GM19372 (cell line): ENCODE data around the gene DCTN1.

Experiments
- ATAC-seq: cut with Tn5 transposase; IDR thresholded peaks from one replicate; pipeline ENCODE4 v1.9.1; 2021; ENCODE audit warnings: mild to moderate bottlenecking, low read depth, moderate library complexity; ENCODE audit not compliant: unreplicated experiment

DCTN1 gene

DNA sequence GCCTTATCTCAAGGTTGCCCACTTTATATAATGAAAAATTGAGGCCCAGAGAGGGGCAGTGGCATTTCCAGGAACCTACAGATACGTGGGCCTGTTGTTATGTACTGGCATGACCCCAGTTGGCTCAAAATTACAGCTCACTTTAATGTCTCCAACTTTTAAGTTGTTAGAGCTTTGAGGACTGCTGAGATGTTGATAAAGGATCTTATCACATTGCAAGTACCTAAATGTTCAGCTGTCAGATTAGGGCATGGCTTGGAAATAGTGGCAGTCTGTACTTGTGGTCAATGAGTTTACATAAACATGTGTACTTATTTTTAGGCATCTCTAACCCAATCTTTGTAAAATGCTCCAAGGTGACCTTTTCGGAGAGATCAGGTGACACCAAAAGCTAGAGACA, 51.5 kb downstream of the DCTN1 start:
- ATAC-seq: no peak

DNA sequence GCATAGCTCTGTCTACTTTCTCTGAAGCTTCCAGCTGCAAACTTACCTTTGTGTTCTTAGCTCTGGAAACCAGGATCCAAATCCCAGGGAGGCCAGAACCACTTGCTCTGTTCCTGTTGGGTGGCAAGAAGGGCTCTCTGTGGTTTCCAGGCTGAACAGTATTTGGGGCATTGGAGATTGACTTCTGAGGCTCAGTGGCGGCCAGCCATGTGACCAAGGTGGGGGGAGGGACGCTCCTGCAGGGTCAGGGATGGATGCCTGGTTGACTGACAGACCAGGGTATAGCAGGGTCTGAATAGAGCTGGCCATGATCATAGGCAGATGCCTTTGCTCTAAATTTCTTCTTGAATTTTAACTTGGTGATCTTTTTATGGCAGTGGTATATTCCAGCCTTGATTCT, 52.0 kb downstream of the DCTN1 start:
- ATAC-seq: no peak

DNA sequence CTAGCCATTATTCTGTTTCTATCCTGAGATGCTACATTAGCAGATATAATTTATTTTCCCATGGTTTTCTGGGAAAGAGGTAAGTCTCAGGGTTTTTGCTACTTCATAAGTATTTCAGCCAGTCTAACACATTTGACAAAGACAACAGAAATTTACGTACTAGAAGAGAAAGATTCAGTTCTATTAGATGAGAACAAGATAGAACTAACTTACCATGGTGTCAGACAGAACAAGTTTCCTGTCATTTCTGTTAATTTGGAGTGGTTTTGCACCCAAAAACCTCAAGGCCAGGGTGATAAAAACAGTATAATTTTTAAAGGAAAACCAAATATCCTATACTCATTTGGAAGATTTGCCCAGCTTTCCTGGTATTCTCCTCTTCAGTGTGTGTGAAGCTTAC, 52.5 kb downstream of the DCTN1 start:
- no peak for ATAC-seq

DNA sequence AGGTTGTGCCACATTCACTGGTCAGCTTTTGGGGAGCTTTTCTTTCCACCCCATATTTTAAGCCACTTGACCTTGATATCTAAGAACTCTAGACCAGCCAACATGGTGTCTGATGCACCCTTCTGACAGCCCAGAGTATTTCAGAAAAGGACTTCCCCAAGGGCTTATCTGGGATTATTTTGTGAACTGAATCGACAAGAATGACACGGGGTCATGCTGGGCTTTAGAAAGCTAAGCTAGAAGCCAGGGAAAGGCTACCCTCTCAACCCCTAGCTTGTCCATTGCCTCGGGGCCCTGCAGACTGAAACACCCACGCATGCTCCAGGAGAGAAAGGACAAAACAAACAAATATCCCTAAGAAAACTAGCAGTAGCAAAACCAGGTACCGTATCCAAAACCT, 52.9 kb downstream of the DCTN1 start:
- no peak for ATAC-seq

DNA sequence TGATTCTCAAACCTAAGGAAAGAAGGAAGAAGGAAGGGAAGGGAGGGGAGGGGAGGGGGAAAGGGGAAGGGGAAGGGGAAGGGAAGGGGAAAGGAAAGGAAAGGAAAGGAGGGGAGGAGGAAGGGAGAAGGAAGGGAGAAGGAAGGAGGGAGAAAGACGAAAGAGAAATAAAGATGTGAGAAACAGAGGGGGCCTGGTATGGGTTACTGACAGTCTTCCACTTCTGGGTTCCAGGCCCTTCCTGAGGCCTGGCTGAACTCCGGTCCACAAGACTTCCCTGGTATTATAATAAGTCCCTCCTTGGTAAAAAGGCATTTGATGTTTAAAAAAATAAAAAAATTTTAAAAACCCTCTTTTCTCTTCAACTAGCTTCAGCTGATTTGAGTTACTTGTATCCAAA, 54.3 kb downstream of the DCTN1 start:
- no peak for ATAC-seq

DNA sequence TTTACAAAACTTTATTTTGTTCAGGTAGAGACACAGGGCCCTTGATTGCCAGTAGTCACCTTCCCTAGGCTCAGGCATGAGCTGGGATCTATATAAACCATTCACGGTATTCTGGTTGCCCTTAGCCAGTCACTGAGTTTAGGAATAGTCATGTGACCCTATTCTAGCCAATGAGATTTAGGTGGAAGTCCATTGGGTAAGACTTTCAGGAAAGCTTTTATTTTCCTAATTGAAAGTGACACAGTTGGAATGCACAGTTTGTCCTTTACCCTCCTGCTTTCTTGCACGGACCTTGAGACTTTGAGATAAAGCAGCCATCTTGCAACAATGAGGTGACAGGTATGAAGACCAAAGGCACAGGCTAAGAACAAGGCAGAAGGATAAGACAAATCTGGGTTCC, 58.4 kb downstream of the DCTN1 start:
- ATAC-seq: no peak

DNA sequence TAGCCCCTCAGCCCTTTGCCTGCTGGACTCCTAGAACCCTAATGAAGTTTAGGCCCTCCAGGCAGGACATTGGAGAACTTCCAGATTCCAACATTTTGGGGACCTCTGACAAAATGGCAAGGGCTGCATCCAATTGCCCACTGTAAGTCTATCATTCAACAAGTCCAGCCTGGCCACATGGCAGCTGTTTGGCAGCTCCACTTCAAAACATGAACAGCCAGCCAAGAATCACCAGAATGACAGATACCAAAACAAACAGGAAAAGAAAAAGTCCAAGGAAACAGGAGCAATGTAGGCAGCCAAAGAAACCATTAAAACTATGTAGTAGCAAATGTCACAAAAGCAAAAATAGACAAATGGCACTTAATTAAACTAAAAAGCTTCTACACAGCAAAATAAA, 62.4 kb downstream of the DCTN1 start:
- no peak for ATAC-seq

DNA sequence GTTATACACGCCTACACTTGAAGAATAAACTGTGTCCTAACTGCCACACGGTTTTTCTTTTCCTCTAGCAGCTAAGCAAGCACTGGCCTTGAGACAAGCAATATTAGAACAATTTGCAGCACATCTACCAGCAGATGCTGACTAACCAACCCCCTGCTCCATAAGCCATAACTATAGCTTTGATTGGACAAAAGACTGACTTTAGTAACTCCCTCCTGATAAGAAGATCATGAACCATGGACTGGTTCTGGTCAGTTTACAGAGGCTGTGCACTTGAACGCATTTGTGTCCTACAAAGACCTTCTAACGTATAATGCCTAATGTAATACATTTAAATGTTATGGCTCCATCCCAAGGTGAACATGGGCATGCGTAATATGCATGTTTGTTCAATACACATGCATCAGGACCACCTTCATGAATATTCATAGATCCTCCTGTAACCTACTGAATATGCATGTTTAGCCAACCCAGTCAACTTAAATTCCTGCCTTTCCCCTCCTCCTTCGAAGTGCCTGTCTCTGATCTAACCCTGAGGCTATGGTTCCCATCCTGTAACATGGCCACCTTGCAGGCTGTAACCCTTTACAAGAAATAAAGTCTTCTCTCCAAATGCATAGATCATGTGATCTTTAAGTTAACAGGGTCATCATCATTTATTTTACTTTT, 63.4 kb downstream of the DCTN1 start:
- no peak for ATAC-seq

DNA sequence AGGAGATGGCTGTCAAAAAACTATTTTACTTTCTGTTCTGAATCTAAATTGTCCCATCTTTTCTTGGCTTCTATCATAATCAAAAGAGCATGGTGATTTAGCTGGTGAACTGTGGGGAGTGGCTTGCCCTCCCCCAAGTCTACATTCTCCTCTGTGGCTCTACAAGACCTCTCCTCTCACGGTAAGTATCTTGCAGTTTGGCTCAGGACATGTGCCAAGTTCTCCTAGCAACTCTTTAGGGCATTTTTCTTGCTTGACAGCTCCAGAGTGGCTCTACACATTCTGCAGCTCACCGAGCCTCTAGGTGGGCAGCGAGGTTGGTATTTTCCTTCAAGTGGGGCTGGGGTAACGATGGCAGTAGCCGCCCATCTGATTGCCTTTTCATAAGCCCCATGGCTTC, 66.0 kb downstream of the DCTN1 start:
- ATAC-seq: no peak

DNA sequence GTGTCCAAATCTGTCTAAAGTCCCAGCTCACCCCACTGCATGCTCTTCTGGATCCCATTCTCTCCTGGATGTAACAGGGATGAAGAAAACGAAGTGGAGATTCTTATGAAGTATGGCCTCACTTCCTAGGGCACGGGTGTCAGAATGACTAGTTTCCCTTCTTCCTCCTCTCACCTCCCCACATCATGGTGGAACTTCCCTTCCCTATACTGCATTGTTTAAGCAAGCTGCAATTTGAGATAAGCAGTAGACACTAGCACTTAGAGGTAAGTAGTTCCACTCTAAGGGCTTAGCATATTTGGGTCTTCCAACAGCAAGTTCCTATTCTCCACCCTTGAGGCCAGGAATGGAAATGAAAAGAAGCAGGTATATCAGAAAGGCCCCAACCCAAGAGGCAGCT, 66.6 kb downstream of the DCTN1 start:
- ATAC-seq: no peak

DNA sequence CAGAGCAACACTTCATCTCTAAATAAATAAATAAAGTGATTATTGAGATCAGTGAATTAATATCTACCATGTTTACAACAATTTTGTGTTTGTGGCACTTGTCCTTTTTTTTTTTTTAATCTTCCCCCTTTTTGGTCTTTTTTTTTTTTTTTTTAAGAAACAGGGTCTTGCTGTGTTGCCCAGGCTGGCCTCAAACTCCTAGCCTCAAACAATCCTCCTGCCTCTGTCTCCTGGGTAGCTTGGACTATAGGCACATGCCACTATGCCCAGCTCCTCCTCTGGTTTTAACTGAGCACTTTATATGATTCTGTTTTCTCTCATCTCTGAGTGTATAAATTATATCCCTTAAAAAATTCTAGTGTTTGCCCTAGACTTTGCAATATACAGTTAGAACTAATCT, 67.2 kb downstream of the DCTN1 start:
- ATAC-seq: no peak
